SHP77 (cell line): ENCODE measurements around the gene CENPP.
"Not testable (repeated sequence)": the region's sequence is repeated elsewhere in the genome, so short reads cannot be mapped to it uniquely, and the experiment has no call there.

Source experiments
- DNase-seq, 2 experiments: peaks; one replicate each; lab custom pipeline; 2025; lab: John Stamatoyannopoulos, UW

CENPP gene

DNA sequence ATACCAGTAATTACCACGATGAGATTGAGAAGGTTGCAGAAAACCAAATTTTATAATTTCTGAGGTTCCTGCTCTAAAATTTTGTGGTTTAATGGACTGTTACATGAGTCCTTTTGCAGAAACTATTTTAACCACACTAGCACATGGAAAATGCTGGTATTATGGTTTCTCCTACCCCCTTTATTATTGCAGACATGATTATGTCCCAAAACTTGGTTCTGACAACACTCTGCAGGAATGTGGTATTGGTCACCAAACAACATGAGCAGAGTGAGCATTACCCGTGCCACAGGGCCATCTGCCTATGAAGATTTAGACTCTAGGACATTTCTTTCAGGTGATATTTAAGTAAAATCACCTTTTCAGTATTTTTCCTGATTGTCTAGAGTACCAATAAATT lies 212.8 kb downstream of the CENPP start:
- no peak for DNase-seq

DNA sequence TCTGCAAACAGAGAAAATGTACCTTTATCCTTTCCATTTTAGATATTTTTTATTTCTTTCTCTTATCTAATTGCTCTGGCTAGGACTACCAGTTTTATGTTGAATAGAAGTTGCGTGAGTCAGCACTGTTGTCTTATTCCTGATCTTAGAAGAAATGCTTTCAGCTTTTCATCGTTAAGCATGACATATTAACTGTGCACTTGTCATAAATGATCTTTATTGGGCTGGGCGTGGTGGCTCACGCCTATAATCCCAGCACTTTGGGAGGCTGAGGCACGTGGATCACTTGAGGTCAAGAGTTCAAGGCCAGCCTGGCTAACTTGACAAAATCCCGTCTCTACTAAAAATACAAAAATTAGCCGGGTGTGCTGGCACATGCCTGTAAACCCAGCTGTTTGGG lies 218.2 kb downstream of the CENPP start:
- DNase-seq: no peak

DNA sequence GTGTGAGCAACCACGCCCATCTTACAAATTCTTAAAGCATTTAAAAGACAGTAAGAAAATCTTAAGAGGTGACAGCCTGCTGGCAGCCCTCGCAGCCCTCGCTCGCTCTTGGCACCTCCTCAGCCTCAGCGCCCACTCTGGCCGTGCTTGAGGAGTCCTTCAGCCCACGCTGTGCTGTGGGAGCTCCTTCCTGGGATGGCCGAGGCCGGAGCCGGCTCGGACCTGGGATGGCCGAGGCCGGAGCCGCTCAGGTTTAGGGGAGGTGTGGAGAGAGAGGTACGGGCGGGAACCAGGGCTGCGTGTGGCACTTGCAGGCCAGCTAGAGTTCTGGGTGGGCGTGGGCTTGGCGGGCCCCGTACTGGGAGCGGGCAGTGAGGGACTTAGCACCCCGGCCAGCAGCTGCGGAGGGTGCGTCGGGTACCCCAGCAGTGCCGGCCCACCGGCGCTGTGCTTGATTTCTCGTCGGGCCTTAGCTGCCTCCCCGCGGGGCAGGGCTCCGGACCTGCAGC lies 219.3 kb downstream of the CENPP start:
- no peak for DNase-seq

DNA sequence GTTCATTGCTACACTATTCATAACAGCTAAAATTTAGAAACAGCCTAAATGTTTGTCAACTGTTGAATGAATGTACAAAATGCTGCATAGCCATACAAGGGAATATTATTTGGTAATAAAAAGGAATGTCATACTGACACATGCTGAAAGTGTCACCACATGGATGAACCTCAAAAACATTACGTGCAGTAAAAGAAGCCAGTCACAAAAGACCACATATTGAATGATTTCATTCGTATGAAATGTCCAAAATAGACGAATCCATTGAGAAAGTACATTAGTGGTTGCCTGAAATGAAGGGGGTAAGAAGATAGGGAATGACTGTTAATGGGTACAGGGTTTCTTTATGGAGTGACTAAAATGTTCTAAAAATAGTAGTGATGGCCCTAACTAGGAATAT lies 221.6 kb downstream of the CENPP start:
- DNase-seq: no peak

DNA sequence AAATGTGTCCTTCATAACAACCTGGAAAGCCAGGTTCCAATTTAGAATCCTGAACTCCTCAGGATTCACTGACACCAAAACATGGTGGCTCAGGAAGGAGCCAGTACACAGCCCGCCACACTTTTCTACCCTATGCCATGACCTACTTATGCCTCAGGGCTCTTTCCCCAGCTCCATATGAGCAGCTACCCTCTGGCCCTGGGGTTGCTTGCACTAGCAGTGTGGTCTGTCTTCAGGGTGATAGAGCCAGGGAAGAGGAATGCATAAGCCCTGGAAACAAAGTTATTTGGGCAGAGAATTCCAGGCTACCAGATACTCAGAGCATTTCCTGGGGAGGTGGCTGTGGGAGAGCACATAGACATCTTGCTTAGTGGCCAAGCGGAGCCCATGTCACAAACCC lies 225.0 kb downstream of the CENPP start:
- no peak for DNase-seq

DNA sequence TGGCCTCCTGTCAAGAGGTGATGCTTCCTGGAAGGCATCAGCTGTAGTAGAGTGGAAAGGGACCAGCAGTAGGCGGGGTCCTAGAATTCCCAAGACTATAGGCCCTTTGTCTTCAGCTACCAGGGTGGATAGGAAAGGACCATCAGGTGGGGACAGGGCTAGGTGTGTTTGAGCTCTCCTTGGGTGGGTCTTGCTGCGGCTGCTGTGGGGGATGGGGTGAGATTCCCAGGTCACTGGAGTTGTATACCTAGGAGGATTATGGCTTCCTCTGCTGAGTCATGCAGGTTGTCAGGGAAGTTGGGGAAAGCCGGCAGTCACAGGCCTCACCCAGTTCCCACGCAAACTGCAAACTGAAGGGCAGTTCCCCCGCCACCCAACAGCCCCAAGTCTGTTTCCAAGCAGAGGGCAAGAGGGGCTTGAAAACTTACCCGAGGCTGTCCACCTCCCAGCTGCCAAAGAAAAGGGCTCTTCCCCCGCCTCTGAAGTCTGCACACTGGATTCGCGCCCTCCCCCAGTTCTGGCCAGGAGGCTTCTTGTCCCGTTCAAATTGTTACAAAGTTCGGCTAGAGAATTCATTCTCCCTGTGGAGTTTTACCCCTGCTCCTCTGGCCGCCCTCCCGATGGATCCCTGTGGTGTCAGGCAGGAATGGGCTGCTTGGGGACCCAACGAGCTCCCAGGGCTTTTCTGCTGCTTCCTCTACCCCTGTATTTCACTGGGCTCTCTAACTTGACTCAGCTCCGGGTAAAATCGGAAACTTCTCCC lies 233.0 kb downstream of the CENPP start:
- DNase-seq: no peak

DNA sequence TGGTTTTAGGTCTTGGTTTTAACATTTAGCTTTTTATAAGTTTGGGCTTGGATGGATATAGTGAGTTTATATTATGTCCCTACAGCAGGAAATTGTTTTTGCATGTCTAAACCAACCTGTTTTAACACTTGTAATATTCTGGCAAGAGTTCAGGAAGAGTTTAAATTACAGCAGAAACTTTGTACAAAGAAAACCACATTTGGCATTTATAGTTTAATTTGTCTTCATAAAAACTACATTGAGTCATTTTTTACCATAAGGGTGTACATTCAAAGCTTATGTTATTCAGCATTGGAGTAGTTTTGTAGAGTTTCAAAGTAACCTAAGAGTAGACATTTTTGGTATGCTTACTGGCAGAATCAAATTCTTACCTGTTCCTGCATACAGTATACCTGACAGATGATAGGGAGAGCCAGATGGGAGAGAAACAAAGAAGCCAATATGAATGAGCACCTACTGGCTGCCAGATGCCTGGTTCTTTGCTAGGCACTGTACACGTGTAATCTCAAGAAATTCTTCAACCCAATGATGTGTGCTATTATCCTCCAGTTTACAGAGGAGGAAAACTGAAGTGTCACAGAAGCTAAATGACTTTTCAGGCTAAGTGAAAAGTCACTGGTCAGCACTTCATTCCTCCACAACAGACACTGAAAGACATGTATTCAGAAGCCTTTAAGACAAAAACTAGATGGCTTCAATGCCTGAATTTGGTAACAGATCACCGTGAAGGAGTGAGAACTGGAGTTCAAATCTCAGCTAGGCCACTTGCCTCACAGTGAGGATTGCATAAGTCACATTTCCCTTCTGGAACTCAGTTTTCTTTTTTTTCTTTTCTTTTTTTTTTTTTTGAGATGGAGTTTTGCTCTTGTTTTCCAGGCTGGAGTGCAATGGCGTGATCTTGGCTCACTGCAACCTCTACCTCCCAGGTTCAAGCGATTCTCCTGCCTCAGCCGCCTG lies 235.9 kb downstream of the CENPP start:
- DNase-seq: no peak

DNA sequence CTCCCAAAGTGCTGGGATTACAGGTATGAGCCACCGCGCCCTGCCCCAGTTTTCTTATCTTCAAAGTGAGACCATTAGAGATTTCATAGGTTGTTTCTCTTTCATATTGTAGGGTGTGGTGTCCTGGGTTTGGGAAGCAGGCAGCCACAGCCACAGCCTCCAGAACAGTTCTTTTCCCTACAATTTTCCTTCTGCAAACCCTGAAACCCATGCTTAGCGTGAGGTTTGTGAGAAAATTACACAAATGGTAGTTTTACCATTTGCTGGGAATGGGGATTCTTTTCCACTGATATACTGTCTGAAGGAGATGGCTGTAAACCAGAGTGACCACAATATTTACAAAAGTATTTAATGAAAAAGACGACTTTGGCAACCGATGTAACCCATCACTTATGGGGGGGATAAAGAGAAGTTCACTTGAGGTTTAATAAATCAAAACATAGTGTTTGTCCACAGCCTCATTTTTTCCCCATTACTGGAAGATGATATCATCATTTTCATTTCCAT lies 236.8 kb downstream of the CENPP start:
- no peak for DNase-seq

DNA sequence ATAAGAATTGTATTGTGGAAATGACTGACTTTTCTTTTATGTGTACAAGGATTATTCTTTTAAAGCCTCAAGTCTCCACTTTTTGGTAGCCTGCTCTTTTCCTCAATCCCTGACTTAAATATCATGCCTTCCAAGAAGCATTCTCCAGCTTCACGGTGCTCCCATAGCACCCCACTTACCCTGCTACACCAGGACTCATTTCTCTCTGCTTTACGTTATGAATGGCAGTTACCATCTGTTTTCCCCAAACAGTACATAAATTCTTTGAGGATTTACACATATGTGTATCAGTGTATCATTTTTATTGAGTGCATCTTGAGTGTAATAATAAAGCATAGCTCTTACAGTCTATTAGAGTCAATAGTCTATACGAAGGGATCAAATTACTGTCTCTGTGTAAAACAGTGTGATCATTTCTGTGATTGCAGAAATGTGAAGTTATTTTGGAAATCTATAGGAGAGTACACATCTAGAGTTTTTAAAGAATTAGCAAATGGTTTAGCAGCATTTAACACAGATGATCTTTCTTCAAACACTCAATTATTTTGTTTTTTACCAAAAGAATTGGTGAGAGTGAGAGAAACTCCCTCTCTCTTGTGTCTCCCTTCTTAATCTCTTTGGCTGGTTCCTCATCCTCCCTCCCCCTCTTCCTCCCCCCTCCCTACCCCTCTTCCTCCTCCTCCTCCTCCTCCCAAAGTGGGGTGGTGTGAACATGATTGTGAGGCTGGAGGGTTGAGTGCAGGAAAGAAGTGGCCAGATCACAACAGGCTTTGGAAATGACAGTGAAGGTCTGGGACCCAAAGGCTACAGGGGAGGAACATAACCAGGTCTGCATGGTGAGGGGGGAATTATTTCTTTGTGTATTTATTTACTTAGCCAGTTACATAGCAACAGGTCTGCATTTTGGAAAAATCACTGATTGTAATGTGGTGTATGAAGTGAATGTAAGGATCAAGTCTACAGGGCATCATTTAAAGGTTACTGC lies 237.7 kb downstream of the CENPP start:
- no peak for DNase-seq

DNA sequence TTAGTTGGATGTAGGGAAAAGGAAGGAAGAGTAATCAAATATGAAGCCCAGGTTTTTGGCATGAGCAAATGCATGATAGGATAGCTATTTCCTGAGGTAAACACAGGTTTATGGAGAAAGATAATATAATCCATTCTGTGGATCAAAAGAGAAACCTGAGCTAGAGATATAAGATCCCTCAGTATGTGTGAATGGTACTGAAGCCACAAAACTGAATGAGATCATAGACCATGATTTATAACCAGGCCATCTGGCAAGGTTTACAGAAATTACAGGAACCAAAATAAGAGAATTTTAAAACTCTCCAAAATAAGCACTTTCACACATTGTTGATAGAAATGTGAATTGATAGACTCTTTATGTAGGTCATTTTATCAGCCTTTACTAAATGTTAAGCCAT lies 238.8 kb downstream of the CENPP start:
- no peak for DNase-seq

DNA sequence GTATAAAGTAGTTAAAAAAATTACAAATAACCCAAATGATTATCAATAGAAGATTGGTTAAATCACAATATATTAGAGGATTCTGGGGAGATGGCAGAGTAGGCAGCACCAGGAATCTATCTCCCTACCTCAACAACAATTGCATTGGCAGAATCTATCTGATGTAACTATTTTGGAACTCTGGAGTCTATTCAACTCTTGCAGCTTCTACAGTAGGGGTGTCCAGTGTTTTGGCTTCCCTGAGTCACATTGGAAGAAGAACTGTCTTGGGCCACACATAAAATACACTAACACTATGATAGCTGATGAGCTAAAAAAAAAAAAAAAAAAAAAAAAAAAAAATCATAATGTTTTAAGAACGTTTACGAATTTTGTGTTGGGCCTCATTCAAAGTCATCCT lies 239.2 kb downstream of the CENPP start:
- no peak for DNase-seq

DNA sequence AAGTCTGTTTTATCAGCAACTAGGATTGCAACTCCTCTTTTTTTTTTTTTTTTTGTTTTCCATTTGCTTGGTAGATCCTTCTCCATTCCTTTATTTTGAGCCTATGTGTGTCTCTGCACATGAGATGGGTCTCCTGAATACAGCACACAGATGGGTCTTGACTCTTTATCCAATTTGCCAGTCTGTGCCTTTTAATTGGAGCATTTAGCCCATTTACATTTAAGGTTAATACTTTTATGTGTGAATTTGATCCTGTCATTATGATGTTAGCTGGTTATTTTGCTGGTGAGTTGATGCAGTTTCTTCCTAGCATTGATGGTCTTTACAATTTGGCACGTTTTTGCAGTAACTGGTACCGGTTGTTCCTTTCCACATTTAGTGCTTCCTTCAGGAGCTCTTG lies 246.1 kb downstream of the CENPP start:
- DNase-seq: not testable (repeated sequence)

DNA sequence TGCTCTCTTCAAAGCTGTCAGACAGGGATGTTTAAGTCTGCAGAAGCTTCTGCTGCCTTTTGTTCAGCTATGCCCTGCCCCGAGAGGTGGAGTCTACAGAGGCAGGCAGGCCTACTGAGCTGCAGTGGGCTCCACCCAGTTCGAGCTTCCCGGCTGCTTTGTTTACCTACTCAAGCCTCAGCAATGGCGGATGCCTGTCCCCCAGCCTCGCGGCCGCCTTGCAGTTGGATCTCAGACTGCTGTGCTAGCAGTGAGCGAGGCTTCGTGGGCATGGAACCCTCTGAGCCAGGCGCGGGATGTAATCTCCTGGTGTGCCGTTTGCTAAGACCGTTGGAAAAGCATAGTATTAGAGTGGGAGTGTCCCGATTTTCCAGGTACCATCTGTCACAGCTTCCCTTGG lies 247.9 kb downstream of the CENPP start:
- not testable (repeated sequence) for DNase-seq

DNA sequence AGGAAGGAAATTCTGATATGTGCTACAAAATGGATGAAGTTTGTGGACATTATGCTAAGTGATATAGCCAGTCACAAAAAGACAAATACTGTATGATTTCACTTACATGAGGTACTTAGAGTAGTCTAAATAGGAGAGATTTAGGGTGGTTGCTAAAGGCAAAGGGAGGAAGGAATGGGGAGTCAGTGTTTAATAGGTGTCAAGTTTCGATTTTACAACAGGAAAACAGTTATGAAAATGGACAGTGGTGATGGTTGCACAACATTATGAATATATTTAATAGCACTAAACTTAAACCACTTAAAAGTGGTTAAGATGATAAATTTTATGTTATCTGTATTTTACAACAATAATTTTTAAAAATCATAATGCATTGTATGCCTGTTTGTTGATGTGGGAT lies 250.4 kb downstream of the CENPP start:
- DNase-seq: no peak

DNA sequence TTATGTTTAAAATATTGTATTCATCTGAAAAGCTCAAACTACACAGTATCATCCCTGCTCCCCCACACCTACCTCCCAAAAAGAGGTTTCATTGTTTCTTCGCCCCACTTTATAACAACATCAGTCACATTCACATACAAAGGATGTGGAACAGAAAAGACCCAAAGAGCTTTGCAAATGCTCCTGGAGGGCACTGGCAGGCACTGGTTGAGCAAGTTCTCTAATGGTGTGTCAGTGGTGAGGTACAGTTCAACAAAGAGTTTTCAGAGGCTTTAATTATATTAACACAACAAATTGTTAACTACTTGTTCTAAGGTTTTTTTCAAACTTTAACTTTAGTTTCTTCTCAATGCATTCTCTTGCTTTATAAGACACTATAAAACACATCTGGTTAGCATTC lies 264.2 kb downstream of the CENPP start:
- DNase-seq: no peak

DNA sequence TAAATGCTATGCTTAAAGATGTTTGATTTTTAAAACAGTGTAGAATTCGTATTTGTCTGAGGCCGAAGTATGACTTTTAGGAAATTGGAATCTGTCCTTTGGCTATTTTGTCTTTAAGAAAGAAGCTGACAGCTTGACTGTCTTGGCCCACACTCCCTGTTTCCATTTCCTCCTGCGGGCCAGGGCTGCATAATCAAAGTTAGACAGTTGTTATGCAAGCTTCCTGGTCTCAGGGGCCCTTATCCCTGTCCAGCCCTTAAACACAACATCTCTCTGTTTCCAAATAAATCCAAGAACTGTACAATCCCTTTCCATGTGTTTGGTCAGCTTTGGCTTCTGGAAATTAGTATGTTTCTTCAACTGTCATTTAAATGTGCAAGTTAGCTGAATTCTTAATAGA lies 264.6 kb downstream of the CENPP start:
- DNase-seq: no peak

DNA sequence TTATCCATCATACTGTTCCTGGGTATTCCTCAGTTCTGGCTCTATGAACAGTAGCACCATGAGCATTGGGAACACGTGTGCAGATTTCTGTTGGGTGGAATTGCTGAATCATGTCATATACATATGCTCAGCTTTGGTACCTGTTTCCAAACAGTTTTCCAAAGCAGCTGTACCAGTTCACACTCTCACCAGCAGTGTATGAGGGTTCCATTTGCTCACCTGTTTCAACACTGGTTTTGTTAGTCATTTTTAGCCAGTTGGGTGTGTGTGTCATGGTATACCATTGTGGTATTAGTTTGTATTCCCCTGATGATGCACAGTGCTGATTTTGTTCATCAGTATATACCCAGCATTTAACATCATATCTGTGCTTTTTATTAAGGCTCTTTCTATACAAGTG lies 266.8 kb downstream of the CENPP start:
- no peak for DNase-seq

DNA sequence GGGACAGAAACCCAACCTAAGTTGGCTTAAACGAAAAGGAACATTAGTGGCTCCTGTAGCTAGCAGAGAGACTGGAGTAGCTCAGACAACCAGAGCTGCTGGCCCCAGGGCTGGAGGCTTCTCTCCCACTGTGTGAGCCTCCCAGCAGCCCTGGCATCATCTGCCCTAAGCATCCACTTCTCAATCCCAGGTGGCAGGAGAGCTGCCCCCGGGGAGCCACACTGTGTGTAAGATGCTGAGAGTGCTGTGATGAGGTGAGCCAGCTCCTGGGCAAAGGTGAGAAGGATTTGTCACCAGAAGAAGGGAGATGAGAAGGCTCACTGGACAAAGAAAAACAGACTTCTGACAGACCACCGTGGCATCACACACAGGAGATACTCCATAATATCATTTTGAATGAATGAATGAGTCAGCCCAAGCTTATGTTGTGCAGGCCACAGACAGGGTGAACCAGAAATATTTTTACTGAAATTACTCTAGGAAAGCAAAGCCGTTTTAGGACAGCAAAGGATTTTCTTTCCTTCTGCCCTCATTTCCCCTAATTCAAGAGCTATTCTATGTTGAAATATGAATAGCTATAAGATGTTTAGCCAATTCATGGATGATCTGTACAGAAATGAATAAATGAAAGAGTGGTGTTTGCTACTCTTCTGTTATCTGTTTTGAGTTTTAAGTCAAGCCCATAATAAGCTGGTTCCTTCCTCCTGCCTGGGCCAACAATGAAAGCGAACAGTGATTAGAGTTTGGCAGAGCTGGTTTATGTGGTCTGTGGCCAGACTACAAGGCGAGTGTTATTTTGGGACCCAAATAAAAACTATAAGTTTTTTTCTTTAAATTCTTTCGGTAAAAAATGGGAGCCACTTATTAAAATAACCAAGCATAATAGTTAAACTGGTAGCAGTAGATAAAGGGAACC lies 267.5 kb downstream of the CENPP start:
- no peak for DNase-seq

DNA sequence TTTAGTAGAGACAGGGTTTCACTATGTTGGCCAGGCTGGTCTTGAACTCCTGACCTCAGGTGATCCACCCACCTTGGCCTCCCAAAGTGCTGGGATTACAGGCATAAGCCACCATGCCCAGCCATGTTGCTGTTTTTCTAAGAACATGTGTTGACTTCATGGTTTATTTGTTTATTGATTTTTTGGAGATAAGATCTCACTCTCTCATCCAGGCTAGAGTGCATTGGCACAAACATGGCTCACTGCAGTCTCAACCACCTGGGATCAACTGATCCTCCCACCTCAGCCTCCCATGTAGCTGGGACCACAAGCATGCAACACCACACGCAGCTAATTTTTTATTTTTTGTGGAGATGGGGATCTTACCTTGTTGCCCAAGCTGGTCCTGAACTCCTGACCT lies 269.3 kb downstream of the CENPP start:
- DNase-seq: not testable (repeated sequence)

DNA sequence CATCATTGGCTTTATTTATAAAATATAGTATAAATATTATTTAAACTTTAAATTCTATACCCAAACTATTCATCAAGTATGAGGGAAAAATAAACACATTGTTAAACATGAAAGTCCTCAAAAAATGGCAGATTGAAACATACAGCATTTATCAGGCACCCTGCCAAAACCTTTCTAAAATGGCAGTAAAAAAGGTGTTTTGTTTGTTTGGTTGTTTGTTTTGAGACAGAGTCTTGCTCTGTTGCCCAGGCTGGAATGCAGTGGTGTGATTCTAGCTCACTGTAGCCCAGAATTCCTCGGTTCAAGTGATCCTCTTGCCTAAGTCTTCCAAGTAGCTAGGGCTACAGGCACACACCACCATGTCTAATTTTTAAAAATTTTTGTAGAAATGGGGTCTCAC lies 270.2 kb downstream of the CENPP start:
- DNase-seq: no peak

DNA sequence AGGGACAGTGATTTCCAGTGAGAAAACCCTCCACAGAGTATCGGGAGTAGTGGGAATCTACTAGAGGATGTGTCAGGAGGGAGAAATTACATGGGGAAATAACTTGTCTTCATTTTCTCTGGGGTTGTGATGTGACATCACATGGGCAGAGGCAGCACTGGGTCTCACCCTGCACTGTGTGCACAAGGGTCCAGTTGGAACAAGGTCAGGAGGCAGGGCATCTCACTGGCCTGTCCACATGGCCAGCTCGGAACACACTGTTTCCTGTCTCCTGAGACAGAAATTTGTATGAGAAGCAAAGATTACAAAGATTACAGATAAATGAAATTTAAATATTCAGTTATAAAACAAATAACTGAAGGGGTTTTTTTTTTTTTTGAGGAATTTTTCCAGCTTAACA lies 272.6 kb downstream of the CENPP start:
- no peak for DNase-seq
